Endothelial cell (in vitro differentiated cells): ENCODE measurements around the gene MRPL24. TPM values are rescaled to one million over a fixed set of nuclear protein-coding genes. Genes with fewer than 3 reads are reported as not detected.

Experiments
- DNase-seq: peaks from one replicate; pipeline ENCODE4 v3.0.0; 2021; ENCODE audit warnings: low spot score
- H3K27ac Mint-ChIP-seq: one replicate; pipeline ENCODE4 v1.8.0; 2021; ENCODE audit warnings: mixed read lengths, inconsistent platforms; ENCODE audit not compliant: unreplicated experiment
- H3K27me3 Mint-ChIP-seq: one replicate; pipeline ENCODE4 v1.8.0; 2021; ENCODE audit warnings: mild to moderate bottlenecking, moderate library complexity, mixed read lengths, inconsistent platforms; ENCODE audit not compliant: unreplicated experiment
- H3K36me3 Mint-ChIP-seq: one replicate; pipeline ENCODE4 v1.8.0; 2021; ENCODE audit warnings: mild to moderate bottlenecking, low read depth, mixed read lengths, inconsistent platforms; ENCODE audit not compliant: unreplicated experiment
- H3K4me1 Mint-ChIP-seq: one replicate; pipeline ENCODE4 v1.8.0; 2021; ENCODE audit warnings: mild to moderate bottlenecking, mixed read lengths, inconsistent platforms; ENCODE audit not compliant: unreplicated experiment
- H3K4me3 Mint-ChIP-seq: one replicate; pipeline ENCODE4 v1.8.0; 2021; ENCODE audit warnings: mild to moderate bottlenecking, mixed read lengths, inconsistent platforms; ENCODE audit not compliant: unreplicated experiment
- H3K9me3 Mint-ChIP-seq: one replicate; pipeline ENCODE4 v1.8.0; 2021; ENCODE audit warnings: mixed read lengths, inconsistent platforms; ENCODE audit not compliant: unreplicated experiment
- CTCF ChIP-seq: fragments of 200-600 bp; sonication (generic); IDR thresholded peaks from one replicate; pipeline ENCODE4 v1.5.0; 2021; ENCODE audit warnings: antibody characterized with exemption; ENCODE audit not compliant: unreplicated experiment
- total RNA-seq: library from RNA; stranded (reverse); fragmentation: NEBNext Ultra II Directional; extraction: Animal tissue kit (Norgen Biotek cat#: 25700); gene quantifications from one replicate; pipeline ENCODE4 v1.2.1, GENCODE V29; 2021; ENCODE audit not compliant: unreplicated experiment

Gene MRPL24
- total RNA-seq, 1 donor from 2014 or later: 26.7 TPM

GRCh38 chr1:156707417-156708217, 33.3 kb downstream of the MRPL24 start:
- no peak for DNase-seq
- Mint-ChIP-seq H3K27me3 (peaks cover 11% of the 10 kb centered on the region), H3K36me3 (peaks cover 4% of the 10 kb centered on the region), H3K4me3 (no peak overlapping the region), H3K27ac (no peak overlapping the region), H3K4me1 (peaks cover 17% of the 10 kb centered on the region), H3K9me3 (no peaks in the 10 kb centered on the region)
- TF ChIP-seq CTCF: no peak

- Mint-ChIP-seq H3K4me3 (peak overlapping the region; percentile 78), H3K4me1 (peaks cover 17% of the 10 kb centered on the region), H3K27me3 (peaks cover 13% of the 10 kb centered on the region), H3K9me3 (no peaks in the 10 kb centered on the region), H3K27ac (peak overlapping the region; percentile 57), H3K36me3 (peaks cover 4% of the 10 kb centered on the region)
- no peak for DNase-seq
- no peak for TF ChIP-seq CTCF
Observed at GRCh38 chr1:156706657-156707416, 34.1 kb downstream of the MRPL24 start.

DNA sequence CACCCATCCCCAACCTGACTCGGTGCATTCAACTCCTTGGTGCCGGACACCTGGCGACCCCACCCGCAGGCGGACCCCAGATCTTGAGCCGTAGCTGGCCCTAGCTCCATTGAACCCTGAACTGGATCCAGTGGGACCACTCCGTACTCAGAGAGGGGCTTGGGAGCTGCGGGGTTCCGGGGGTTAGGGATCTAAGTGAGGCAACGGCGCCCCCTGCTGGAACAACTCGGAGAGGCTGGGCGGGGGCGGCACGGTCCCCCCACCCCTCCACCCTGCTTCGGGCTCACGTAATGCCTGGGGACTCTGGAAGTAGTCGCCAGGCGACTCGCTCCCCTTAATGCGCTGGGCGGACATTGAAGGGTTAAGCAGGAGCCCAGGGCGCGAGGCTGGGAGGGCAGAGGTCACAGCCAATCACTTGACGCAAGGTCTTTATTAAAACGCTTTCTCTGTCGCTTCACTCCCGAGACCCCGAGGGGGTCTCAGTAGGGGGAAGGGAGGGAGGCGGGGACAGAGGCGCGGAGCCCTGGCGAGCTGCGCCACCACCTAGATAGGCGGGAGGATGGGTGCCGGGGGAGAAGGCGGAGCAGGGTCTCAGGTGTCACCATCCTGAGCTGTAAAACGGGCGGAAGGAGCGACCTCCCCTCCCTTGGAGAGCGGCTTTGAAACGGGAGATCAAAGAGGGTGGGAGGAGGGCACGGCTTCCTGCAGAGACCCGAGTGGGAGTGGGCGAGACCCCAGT, 34.8 kb downstream of the MRPL24 start:
- peak; percentile 94 for TF ChIP-seq CTCF
- peak overlapping the region; percentile 78 for H3K4me3 Mint-ChIP-seq
- peak; percentile 71 for DNase-seq
- H3K27me3 Mint-ChIP-seq: peaks cover 17% of the 10 kb centered on the region
- H3K27ac Mint-ChIP-seq: no peak overlapping the region
- peaks cover 4% of the 10 kb centered on the region for H3K36me3 Mint-ChIP-seq
- no peaks in the 10 kb centered on the region for H3K9me3 Mint-ChIP-seq
- peaks cover 17% of the 10 kb centered on the region for H3K4me1 Mint-ChIP-seq

DNA sequence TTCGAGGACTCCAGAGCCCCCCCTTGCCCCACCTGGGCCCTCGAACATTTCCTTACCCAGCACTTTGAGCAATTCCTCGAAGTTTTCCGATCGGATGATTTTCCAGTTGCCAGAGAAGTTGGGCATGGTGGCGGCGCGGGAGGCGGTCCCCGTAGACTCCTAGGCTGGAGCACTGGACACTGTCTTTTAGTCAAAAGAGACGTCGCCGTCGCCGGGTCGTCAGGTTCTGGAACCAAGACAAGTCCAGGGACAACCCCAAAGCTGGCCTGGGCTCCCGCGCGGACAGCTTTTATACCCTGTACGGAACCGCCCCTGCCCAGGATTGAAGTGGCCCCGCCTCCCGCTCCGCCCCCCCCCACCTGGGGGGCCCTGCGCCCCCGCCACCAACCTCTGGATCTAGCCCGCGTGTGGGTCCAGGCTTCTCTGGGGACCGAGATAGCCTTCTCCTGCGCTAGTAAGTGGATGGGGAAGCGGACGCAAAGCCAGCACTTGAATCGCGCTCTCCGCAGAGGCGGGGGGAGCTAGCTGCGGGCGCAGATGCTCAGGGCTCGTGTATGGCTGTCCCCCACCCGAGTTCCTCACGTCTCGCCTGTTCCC, 35.5 kb downstream of the MRPL24 start, which contains the start of gene CRABP2:
Gene CRABP2 (minus strand): TSS at position 263 of the 597 bp plus-strand sequence. CDS start 137 bp downstream, at position 126.
- peaks cover 4% of the 10 kb centered on the region for H3K36me3 Mint-ChIP-seq
- peak within 1 kb of the TSS; percentile 78 for H3K4me3 Mint-ChIP-seq
- no peak for TF ChIP-seq CTCF
- peak; percentile 29 for DNase-seq
- peaks cover 17% of the 10 kb centered on the region for H3K4me1 Mint-ChIP-seq
- H3K27me3 Mint-ChIP-seq: peaks cover 17% of the 10 kb centered on the region
- no peaks in the 10 kb centered on the region for H3K9me3 Mint-ChIP-seq
- no peak within 1 kb of the TSS for H3K27ac Mint-ChIP-seq
